ENCODE results near the gene KRT39. TPM values are rescaled to one million over a fixed set of nuclear protein-coding genes. Genes with fewer than 3 reads are reported as not detected.

Gene KRT39
- total and polyA plus RNA-seq, 10 of the 15 experiments (the other 5 are each of a cell fraction or from before 2014, with no cell fraction given), result not detected

GRCh38 chr17:40912486-40913210 is 54.1 kb downstream of the KRT39 start (continued):
- TF ChIP-seq ATF3 (IDR thresholded peaks at IDR 0.05; ENCODE audit: borderline replicate concordance, extremely low read depth, low read depth, low read length) (no peak), ZBED1 (IDR thresholded peaks at IDR 0.05; ENCODE audit: borderline replicate concordance) (no peak), CREB1 (IDR thresholded peaks at IDR 0.05; ENCODE audit: low read depth) (no peak), USF2 (IDR thresholded peaks at IDR 0.05; ENCODE audit: borderline replicate concordance, low read depth, low read length) (no peak), EP300 (IDR thresholded peaks at IDR 0.05; ENCODE audit: borderline replicate concordance in 1 of 2, control insufficient read depth in 1 of 2, low read depth in 2 of 2, low read length in 2 of 2) (no peak), PML (IDR thresholded peaks at IDR 0.05; ENCODE audit: low read length) (no peak), SUPT20H (IDR thresholded peaks at IDR 0.05; ENCODE audit: borderline replicate concordance, control insufficient read depth, low read depth, low read length) (no peak), E2F8 (IDR thresholded peaks at IDR 0.05; ENCODE audit: low read depth, partially characterized antibody) (no peak), JUND (IDR thresholded peaks at IDR 0.05; ENCODE audit: low read depth, low read length) (no peak), PAX8 (IDR thresholded peaks at IDR 0.05) (no peak), CTCF (IDR thresholded peaks at IDR 0.05 in 2 of 3, conservative IDR thresholded peaks at IDR 0.05 in 1 of 3; ENCODE audit: control insufficient read depth in 2 of 3, extremely low read depth in 1 of 3, insufficient read depth in 1 of 3, low read depth in 3 of 3, low read length in 3 of 3) (no peak)

Measured in GM12878 (cell line).